Caco-2 (cell line): ENCODE measurements around the gene CREB5. TPM values are rescaled to one million over a fixed set of nuclear protein-coding genes. Genes with fewer than 3 reads are reported as not detected.

Experiments
- BruUV-seq: library from RNA; stranded (reverse); fragments of 400-500 nt; replicated peaks from 2 replicates; lab custom pipeline; 2021; lab: Mats Ljungman, UMichigan
- CTCF ChIA-PET: fragments of 300-600 bp; sonication (Branson Sonifier 250); formaldehyde crosslinking; loops from one replicate; lab custom pipeline; 2022; ENCODE audit warnings: antibody characterized with exemption; lab: Charles Lee
- POLR2A ChIA-PET: fragments of 300-600 bp; sonication (Branson Sonifier 250); formaldehyde crosslinking; loops from one replicate; lab custom pipeline; 2022; ENCODE audit warnings: antibody characterized with exemption; lab: Charles Lee
- DNase-seq, 2 experiments: peaks; one replicate each; pipeline versions ENCODE4 v3.0.0 to v3.0.0-alpha.2; 2020 to 2022
- H3K27me3 ChIP-seq: replicated peaks from 2 replicates; pipeline ENCODE4 v1.6.0; 2011; ENCODE audit warnings: low read length; ENCODE audit not compliant: control insufficient read depth, insufficient read depth
- H3K36me3 ChIP-seq: 2 replicates; pipeline ENCODE4 v1.5.1; 2011; ENCODE audit warnings: low read length; ENCODE audit not compliant: control insufficient read depth, insufficient read depth
- H3K4me1 ChIP-seq: fragments of 250-450 bp; sonication (Bioruptor Pico); 2 replicates; pipeline ENCODE4 v1.5.1; 2020; ENCODE audit warnings: mild to moderate bottlenecking
- H3K4me3 ChIP-seq: 2 replicates; pipeline ENCODE4 v1.5.1; 2011; ENCODE audit warnings: low read depth, mild to moderate bottlenecking, control low read depth, low read length
- H3K9me3 ChIP-seq: fragments of 250-450 bp; sonication (Bioruptor Pico); 2 replicates; pipeline ENCODE4 v1.5.1; 2020; ENCODE audit warnings: mild to moderate bottlenecking, moderate library complexity
- H3K27ac Mint-ChIP-seq: one replicate; pipeline ENCODE4 v1.8.0; 2022; ENCODE audit warnings: mixed read lengths; ENCODE audit not compliant: unreplicated experiment
- H3K27me3 Mint-ChIP-seq: one replicate; pipeline ENCODE4 v1.8.0; 2022; ENCODE audit warnings: mixed read lengths; ENCODE audit not compliant: insufficient read depth, unreplicated experiment
- H3K36me3 Mint-ChIP-seq: one replicate; pipeline ENCODE4 v1.8.0; 2022; ENCODE audit warnings: mild to moderate bottlenecking, mixed read lengths; ENCODE audit not compliant: insufficient read depth, unreplicated experiment
- H3K4me1 Mint-ChIP-seq: one replicate; pipeline ENCODE4 v1.8.0; 2022; ENCODE audit warnings: low read depth, mixed read lengths; ENCODE audit not compliant: unreplicated experiment
- H3K4me3 Mint-ChIP-seq: one replicate; pipeline ENCODE4 v1.8.0; 2022; ENCODE audit warnings: mild to moderate bottlenecking, moderate library complexity, mixed read lengths; ENCODE audit not compliant: unreplicated experiment
- H3K9me3 Mint-ChIP-seq: one replicate; pipeline ENCODE4 v1.8.0; 2022; ENCODE audit warnings: mixed read lengths; ENCODE audit not compliant: unreplicated experiment
- CTCF ChIP-seq, 2 experiments: fragments of 200-600 bp in 1 of 2; IDR thresholded peaks; 1 replicate in 1 of 2; 2 replicates in 1 of 2; pipeline versions ENCODE4 v1.5.1 to v1.8.0; 2011 to 2022; ENCODE audit warnings: antibody characterized with exemption in 1 of 2, control low read depth in 1 of 2, inconsistent platforms in 1 of 2, low read depth in 1 of 2, low read length in 1 of 2, mild to moderate bottlenecking in 1 of 2, moderate library complexity in 1 of 2; ENCODE audit not compliant: insufficient read depth in 1 of 2, severe bottlenecking in 1 of 2, unreplicated experiment in 1 of 2
- intact Hi-C: fragments of 100-400 bp; cut with micrococcal nuclease; formaldehyde crosslinking; loops from one replicate; pipeline ENCODE4 v1.10.0; 2022; ENCODE audit not compliant: unreplicated experiment
- total RNA-seq: library from RNA; stranded (reverse); gene quantifications from 2 replicates; pipeline ENCODE4 v1.2.3, GENCODE V29; 2022

Gene CREB5
- total RNA-seq, 1 experiment from 2014 or later: 9.1 TPM

- Mint-ChIP-seq H3K4me1 (peaks cover 7% of the 10 kb centered on the region), H3K36me3 (no peaks in the 10 kb centered on the region), H3K27ac (no peak overlapping the region), H3K4me3 (no peak overlapping the region), H3K9me3 (no peaks in the 10 kb centered on the region), H3K27me3 (peaks cover 7% of the 10 kb centered on the region)
- no peaks in the 10 kb centered on the region for H3K9me3 ChIP-seq
- no peak for DNase-seq
- no peaks in the 10 kb centered on the region for H3K36me3 ChIP-seq
- TF ChIP-seq CTCF (IDR thresholded peaks at IDR 0.05; ENCODE audit: insufficient read depth in 1 of 2, low read depth in 1 of 2, low read length in 1 of 2, severe bottlenecking in 1 of 2, unreplicated experiment in 1 of 2): no peak
- intact Hi-C loops: no loop called here
- POLR2A ChIA-PET: no interaction called here
- CTCF ChIA-PET: no interaction called here
- no peak overlapping the region for H3K4me3 ChIP-seq
- no TSS peak for BruUV-seq
- no peaks in the 10 kb centered on the region for H3K4me1 ChIP-seq
- no peaks in the 10 kb centered on the region for H3K27me3 ChIP-seq
These were observed 461.0 kb downstream of the CREB5 start for GRCh38 chr7:28873365-28873764.

DNA sequence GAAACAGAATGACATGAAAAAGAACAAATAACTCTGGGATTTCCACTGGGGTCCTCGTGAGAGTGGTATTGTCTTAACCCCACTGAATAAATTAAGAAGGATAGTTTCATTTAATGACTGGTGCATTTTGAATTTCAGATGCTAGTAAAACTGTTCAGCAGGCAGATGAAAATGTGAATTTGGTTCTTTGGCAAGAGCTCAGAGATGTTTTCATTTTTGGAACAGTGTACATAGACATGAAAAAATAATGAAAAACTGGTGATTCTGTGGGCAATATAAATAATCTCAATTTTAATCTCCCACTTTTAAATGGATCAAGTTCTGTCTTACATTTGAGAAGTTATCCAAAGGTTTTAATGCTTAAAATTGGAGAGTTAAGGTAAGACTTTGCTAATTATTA, 461.7 kb downstream of the CREB5 start:
- no TSS peak for BruUV-seq
- Histone ChIP-seq H3K4me1 (no peaks in the 10 kb centered on the region), H3K36me3 (no peaks in the 10 kb centered on the region), H3K9me3 (no peaks in the 10 kb centered on the region), H3K27me3 (no peaks in the 10 kb centered on the region), H3K4me3 (no peak overlapping the region)
- no peaks in the 10 kb centered on the region for H3K36me3 Mint-ChIP-seq
- H3K4me1 Mint-ChIP-seq: peaks cover 7% of the 10 kb centered on the region
- H3K27me3 Mint-ChIP-seq: peaks cover 10% of the 10 kb centered on the region
- TF ChIP-seq CTCF (IDR thresholded peaks at IDR 0.05; ENCODE audit: insufficient read depth in 1 of 2, low read depth in 1 of 2, low read length in 1 of 2, severe bottlenecking in 1 of 2, unreplicated experiment in 1 of 2): no peak
- ChIA-PET CTCF (no interaction called here), POLR2A (no interaction called here)
- no peak for DNase-seq
- no peak overlapping the region for H3K4me3 Mint-ChIP-seq
- H3K27ac Mint-ChIP-seq: no peak overlapping the region
- intact Hi-C loops: no loop called here
- no peaks in the 10 kb centered on the region for H3K9me3 Mint-ChIP-seq

Other genes with a start within 250 kb of the CREB5 start
- gene JAZF1, start 231.7 kb upstream of the CREB5 start, total RNA-seq: 0.51 and 0.95 TPM in 2 replicates